GM12878 (cell line): ENCODE results near the gene INTS2. TPM values are rescaled to one million over a fixed set of nuclear protein-coding genes. Genes with fewer than 3 reads are reported as not detected.

Experiments
- ATAC-seq: fragments of 200-7000 bp; cut with Tn5 transposase; 3 replicates; pipeline ENCODE4 v1.9.1; 2020; ENCODE audit warnings: mild to moderate bottlenecking, moderate library complexity
- BruUV-seq: library from RNA; stranded (reverse); fragments of 400-500 nt; replicated peaks from 2 replicates; lab custom pipeline; 2021; lab: Mats Ljungman, UMichigan
- CTCF ChIA-PET: fragments of 300-600 bp; sonication (Branson Sonifier 250); formaldehyde crosslinking; extraction: SDS; loops from one replicate; lab custom pipeline; 2021; ENCODE audit warnings: inconsistent platforms; lab: Yijun Ruan, JAX
- POLR2A ChIA-PET: fragments of 350-600 bp; formaldehyde crosslinking; extraction: SDS; loops from one replicate; lab custom pipeline; 2021; ENCODE audit warnings: inconsistent platforms; lab: Charles Lee
- RAD21 ChIA-PET: fragments of 300-600 bp; sonication (Branson Sonifier 250); formaldehyde crosslinking; loops from one replicate; lab custom pipeline; 2023; ENCODE audit warnings: antibody characterized with exemption; ENCODE audit not compliant: unreplicated experiment; lab: Charles Lee
- SMC1A ChIA-PET: fragments of 300-600 bp; sonication (Branson Sonifier 250); formaldehyde crosslinking; loops from one replicate; lab custom pipeline; 2023; ENCODE audit not compliant: unreplicated experiment, uncharacterized antibody; lab: Charles Lee
- DNase-seq: peaks from one replicate; pipeline ENCODE4 v3.0.0-alpha.2; 2011; ENCODE audit warnings: low read depth, low spot score
- FAIRE-seq: peaks from 3 replicates; lab custom pipeline; 2011; peaks lifted over from hg19 to GRCh38; lab: Jason Lieb, UNC
- H2AFZ ChIP-seq: 2 replicates; pipeline ENCODE4 v1.6.0; 2011; ENCODE audit warnings: low read depth, low read length, control low read depth; ENCODE audit not compliant: control insufficient read depth
- H3K27ac ChIP-seq: 2 replicates; pipeline ENCODE4 v1.5.1; 2011; ENCODE audit warnings: control low read depth; ENCODE audit not compliant: control insufficient read depth, insufficient read depth
- H3K27me3 ChIP-seq, 2 experiments: replicated peaks in 1 of 2; 2 replicates each; pipeline versions ENCODE4 v1.6.0 to v1.6.1; 2011; ENCODE audit warnings: low read length in 1 of 2; ENCODE audit not compliant: control insufficient read depth in 2 of 2, insufficient read depth in 2 of 2
- H3K36me3 ChIP-seq, 2 experiments: 2 replicates each; pipeline ENCODE4 v1.5.1; 2011; ENCODE audit warnings: low read length in 1 of 2; ENCODE audit not compliant: control insufficient read depth in 2 of 2, insufficient read depth in 2 of 2
- H3K4me1 ChIP-seq: 2 replicates; pipeline ENCODE4 v1.6.1; 2011; ENCODE audit warnings: mild to moderate bottlenecking, low read length, moderate library complexity, mixed read lengths; ENCODE audit not compliant: control insufficient read depth, insufficient read depth
- H3K4me2 ChIP-seq: 2 replicates; pipeline ENCODE4 v1.6.0; 2011; ENCODE audit warnings: control low read depth; ENCODE audit not compliant: control insufficient read depth, insufficient read depth
- H3K4me3 ChIP-seq: fragments of 200-600 bp; sonication (generic); 2 replicates; pipeline ENCODE4 v1.5.1; 2016
- H3K79me2 ChIP-seq: 2 replicates; pipeline ENCODE4 v1.6.0; 2011; ENCODE audit warnings: low read length; ENCODE audit not compliant: control insufficient read depth, insufficient read depth
- H3K9ac ChIP-seq: 2 replicates; pipeline ENCODE4 v1.8.0; 2011; ENCODE audit warnings: low read length, control low read depth, mixed read lengths; ENCODE audit not compliant: control insufficient read depth, insufficient read depth
- H3K9me3 ChIP-seq: replicated peaks from 3 replicates; pipeline ENCODE4 v1.5.1; 2011; ENCODE audit warnings: mild to moderate bottlenecking, low read length; ENCODE audit not compliant: control insufficient read depth, insufficient read depth
- H4K20me1 ChIP-seq: 2 replicates; pipeline ENCODE4 v1.6.0; 2011; ENCODE audit not compliant: control insufficient read depth, insufficient read depth
- E2F4 ChIP-seq: IDR thresholded peaks from 2 replicates; pipeline ENCODE4 v1.6.1; 2012; ENCODE audit warnings: low read depth, low read length, improper control_type of control experiment
- ETV6 ChIP-seq, 2 experiments: fragments of 450-650 bp in 1 of 2; IDR thresholded peaks in 1 of 2; conservative IDR thresholded peaks in 1 of 2; 2 replicates each; pipeline ENCODE4 v1.6.1; 2014; ENCODE audit warnings: antibody characterized with exemption in 1 of 2, borderline replicate concordance in 1 of 2, low read depth in 1 of 2, mild to moderate bottlenecking in 1 of 2, moderate library complexity in 1 of 2
- NBN ChIP-seq: fragments of 450-650 bp; IDR thresholded peaks from 2 replicates; pipeline ENCODE4 v1.6.1; 2016
- NFXL1 ChIP-seq: fragments of 450-650 bp; IDR thresholded peaks from 2 replicates; pipeline ENCODE4 v1.6.1; 2017; ENCODE audit warnings: antibody characterized with exemption, mild to moderate bottlenecking, borderline replicate concordance
- POLR2AphosphoS5 ChIP-seq: IDR thresholded peaks from 2 replicates; pipeline ENCODE4 v1.6.1; 2011; ENCODE audit warnings: mild to moderate bottlenecking, low read length, inconsistent platforms
- TCF12 ChIP-seq: IDR thresholded peaks from 2 replicates; pipeline ENCODE4 v1.6.1; 2011; ENCODE audit warnings: low read depth, mild to moderate bottlenecking, low read length
- ZBTB40 ChIP-seq: fragments of 450-650 bp; IDR thresholded peaks from 2 replicates; pipeline ENCODE4 v1.6.1; 2016; ENCODE audit warnings: mild to moderate bottlenecking, moderate library complexity, borderline replicate concordance
- WGBS: methylation state at CpG from one replicate; pipeline ENCODE4 v1.1.6; 2016; ENCODE audit warnings: low lambda C conversion rate; ENCODE audit not compliant: insufficient replicate concordance, insufficient coverage; ENCODE audit errors: missing lambda C conversion rate; 5-methylcytosine and 5-hydroxymethylcytosine counted together
- in situ Hi-C: fragments of 300-500 bp; cut with MboI; formaldehyde crosslinking; loops from 9 replicates; pipeline ENCODE4 v1.14.3; 2018; ENCODE audit warnings: mixed read lengths
- intact Hi-C: fragments of 100-400 bp; cut with micrococcal nuclease; formaldehyde crosslinking; loops from one replicate; pipeline ENCODE4 v1.14.2; 2022; ENCODE audit not compliant: unreplicated experiment
- polyA plus RNA-seq, 11 experiments: library from polyadenylated mRNA; depleted of rRNA in 4 of 11; unstranded in 6 of 11; stranded (reverse) in 5 of 11; fragments of >200 nt; fragmentation: Nextera tagmentation in 4 of 11; fragmentation: Illumina TruSeq in 1 of 11; extraction: Ambion mirVana in 4 of 11; extraction: Trizol in 1 of 11; gene quantifications; 1 replicate in 1 of 11; 2 replicates in 10 of 11; pipeline versions ENCODE4 v1.2.1 to v1.2.3, GENCODE V29; 2011 to 2016; ENCODE audit warnings: inconsistent platforms in 2 of 11, missing spikeins in 2 of 11, low read depth in 1 of 11
- total RNA-seq, 4 experiments: library from RNA; depleted of rRNA in 3 of 4; stranded (reverse); fragments of >200 nt in 3 of 4; fragmentation: Illumina TruSeq in 1 of 4; extraction: Trizol in 1 of 4; gene quantifications; 2 replicates each; pipeline versions ENCODE4 v1.2.1 to v1.2.3, GENCODE V29; 2013 to 2021

The INTS2 gene
- total and polyA plus RNA-seq, 10 of the 15 experiments (the other 5 are each of a cell fraction or from before 2014, with no cell fraction given), result 2.8 to 22.2 (median 11.6) TPM

- in situ Hi-C loops, result loop anchor here (5.0 kb wide), 2 partner anchors 197 to 417 kb away; no protein-coding TSS in a partner anchor
Measured at GRCh38 chr17:61834610-61835009, 93.2 kb downstream of the INTS2 start.

GRCh38 chr17:61833536-61834193, 94.1 kb downstream of the INTS2 start:
- H4K20me1 ChIP-seq, result no peaks in the 10 kb centered on the region
- no peaks in the 10 kb centered on the region for H3K4me1 ChIP-seq
- no peaks in the 10 kb centered on the region for H3K79me2 ChIP-seq
- H3K9me3 ChIP-seq, result no peaks in the 10 kb centered on the region
- POLR2A ChIA-PET, result interaction anchor here (0.7 to 1.3 kb wide), 2 partner anchors 47 to 280 kb away, joined by 4 to 5 read pairs; no protein-coding TSS in a partner anchor
- H3K27me3 ChIP-seq, result no peaks in the 10 kb centered on the region
- no peak overlapping the region for H3K9ac ChIP-seq
- in situ Hi-C loops (no loop called here), intact Hi-C loops (no loop called here)
- no peak overlapping the region for H3K27ac ChIP-seq
- 95% methylated on average over 7 of the region's 7 CpGs for whole genome bisulfite sequencing
- H3K36me3 ChIP-seq, result 0 out of 4 replicates have a peak, but pooled peaks cover 0 to 2% of the 10 kb centered on the region in 2 experiments
- RAD21 ChIA-PET, result interaction anchor here (1.0 to 1.5 kb wide), 7 partner anchors 28 to 203 kb away, joined by 3 to 11 read pairs (median 4); no protein-coding TSS in a partner anchor
- H3K4me2 ChIP-seq, result no peak overlapping the region
- H2AFZ ChIP-seq, result no peak overlapping the region
- DNase-seq (no peak), ATAC-seq (no peak), FAIRE-seq (no peak)
- SMC1A ChIA-PET, result interaction anchor here (0.7 to 2.4 kb wide), 13 partner anchors 9 to 421 kb away, joined by 3 to 10 read pairs (median 3); no protein-coding TSS in a partner anchor
- no TSS peak for BruUV-seq
- CTCF ChIA-PET, result interaction anchor here (0.9 to 2.5 kb wide), 10 partner anchors 9 to 418 kb away, joined by 3 to 10 read pairs (median 4); no protein-coding TSS in a partner anchor
- H3K4me3 ChIP-seq, result no peak overlapping the region
- peak; percentile 66 for TF ChIP-seq ZBTB40
- no peak for TF ChIP-seq E2F4
- TF ChIP-seq ETV6 (conservative IDR thresholded peaks at IDR 0.05 in 1 of 2, IDR thresholded peaks at IDR 0.05 in 1 of 2; ENCODE audit: borderline replicate concordance in 1 of 2, low read depth in 1 of 2), result peak in 1 of 2 experiments; percentile 96; a peak in 2 of 4 replicates
- peak; percentile 91 for TF ChIP-seq NFXL1

More at GRCh38 chr17:61834610-61835009, 93.2 kb downstream of the INTS2 start:
- ATAC-seq (no peak), FAIRE-seq (no peak), DNase-seq (no peak)
- no peaks in the 10 kb centered on the region for H3K27me3 ChIP-seq
- no peak overlapping the region for H3K4me2 ChIP-seq
- BruUV-seq, result no TSS peak
- SMC1A ChIA-PET, result interaction anchor here (0.8 to 2.4 kb wide), 12 partner anchors 10 to 278 kb away, joined by 3 to 10 read pairs (median 3); no protein-coding TSS in a partner anchor
- intact Hi-C loops, result no loop called here
- RAD21 ChIA-PET, result interaction anchor here (1.0 to 1.5 kb wide), 6 partner anchors 29 to 204 kb away, joined by 3 to 11 read pairs (median 4); no protein-coding TSS in a partner anchor
- CTCF ChIA-PET, result interaction anchor here (0.7 to 1.6 kb wide), 10 partner anchors 21 to 419 kb away, joined by 3 to 10 read pairs (median 3); no protein-coding TSS in a partner anchor
- no peaks in the 10 kb centered on the region for H4K20me1 ChIP-seq
- WGBS, result 100% methylated on average over 2 of the region's 2 CpGs
- H3K36me3 ChIP-seq, result 0 out of 4 replicates have a peak, but pooled peaks cover 0 to 2% of the 10 kb centered on the region in 2 experiments
- H2AFZ ChIP-seq, result no peak overlapping the region
- POLR2A ChIA-PET, result interaction anchor here (1.3 kb wide), 1 partner anchor 48 kb away, joined by 4 read pairs; no protein-coding TSS in a partner anchor
- no peaks in the 10 kb centered on the region for H3K4me1 ChIP-seq
- no peak for TF ChIP-seq TCF12
- no peak for TF ChIP-seq POLR2AphosphoS5
- TF ChIP-seq NFXL1, result 0 out of 2 replicates have a peak, but pooled peaks have one; percentile 13
- peak in 1 of 2 experiments; percentile 17; a peak in 1 of 4 replicates for TF ChIP-seq ETV6 (conservative IDR thresholded peaks at IDR 0.05 in 1 of 2, IDR thresholded peaks at IDR 0.05 in 1 of 2; ENCODE audit: borderline replicate concordance in 1 of 2, low read depth in 1 of 2)
- no peak for TF ChIP-seq NBN
- no peak overlapping the region for H3K27ac ChIP-seq
- H3K9ac ChIP-seq, result no peak overlapping the region
- H3K4me3 ChIP-seq, result no peak overlapping the region
- no peaks in the 10 kb centered on the region for H3K9me3 ChIP-seq
- no peaks in the 10 kb centered on the region for H3K79me2 ChIP-seq
